Psoas muscle (tissue), 8 donors: ENCODE results near the gene ACAP3. TPM values are rescaled to one million over a fixed set of nuclear protein-coding genes. Genes with fewer than 3 reads are reported as not detected.

Source experiments
- ATAC-seq, 4 donors: fragments of 200-7000 bp; cut with Tn5 transposase; one replicate each; pipeline ENCODE4 v1.9.1; 2020; ENCODE audit warnings: moderate library complexity in 3 of 4, mild to moderate bottlenecking in 2 of 4
- DNase-seq, 2 donors: peaks; one replicate each; pipeline ENCODE4 v3.0.0-alpha.2; 2020
- H3K27ac ChIP-seq: fragments of 200-600 bp; one replicate; pipeline ENCODE4 v1.8.0; 2022
- H3K27me3 ChIP-seq, 3 donors: fragments of 200-600 bp in 1 of 3; one replicate each; pipeline versions ENCODE4 v1.6.1 to v1.8.0; 2013 to 2022; ENCODE audit warnings: low read length in 2 of 3, mild to moderate bottlenecking in 2 of 3, moderate library complexity in 1 of 3; ENCODE audit not compliant: insufficient read depth in 3 of 3
- H3K36me3 ChIP-seq, 2 donors: fragments of 200-600 bp in 1 of 2; one replicate each; pipeline versions ENCODE4 v1.6.1 to v1.8.0; 2013 to 2022; ENCODE audit warnings: low read depth in 1 of 2, mild to moderate bottlenecking in 1 of 2, moderate library complexity in 1 of 2; ENCODE audit not compliant: insufficient read depth in 1 of 2
- H3K4me1 ChIP-seq: fragments of 200-600 bp; one replicate; pipeline ENCODE4 v1.8.0; 2022
- H3K4me3 ChIP-seq: fragments of 200-600 bp; one replicate; pipeline ENCODE4 v1.8.0; 2022; ENCODE audit warnings: mild to moderate bottlenecking
- H3K9me3 ChIP-seq: fragments of 200-600 bp; one replicate; pipeline ENCODE4 v1.8.0; 2022
- CTCF ChIP-seq: fragments of 200-600 bp; IDR thresholded peaks from one replicate; pipeline ENCODE4 v1.8.0; 2022; ENCODE audit warnings: antibody characterized with exemption
- WGBS, 3 donors: extraction: QIAGEN DNeasy Blood & Tissue Kit; methylation state at CpG; one replicate each; pipeline versions ENCODE4 v1.1.6 to v1.1.7; 2013; 5-methylcytosine and 5-hydroxymethylcytosine counted together
- intact Hi-C, 2 donors: fragments of 100-400 bp; cut with DNase I; formaldehyde crosslinking; loops; one replicate each; pipeline versions ENCODE4 v1.11.0 to v1.14.2; 2022
- polyA plus RNA-seq, 3 donors: library from polyadenylated mRNA; stranded (reverse); fragments of 200-250 nt; gene quantifications; one replicate each; pipeline ENCODE4 v1.2.3, GENCODE V29; 2013
- total RNA-seq, 4 donors: library from RNA; stranded (reverse); fragmentation: NEBNext Ultra II Directional in 2 of 4; extraction: Animal tissue kit (Norgen Biotek cat#: 25700) in 2 of 4; gene quantifications; one replicate each; pipeline versions ENCODE4 v1.2.1 to v1.2.4, GENCODE V29; 2021 to 2023
- donor health status: healthy with polysubstance abuse.
- donor health status: DM: no; HTN: no; CAD: no; lungs with moderate emphysema.
- donor health status: Bipolar disorder and iron deficiency.
- donor health status: healthy.
- donor health status: DM: yes; HTN: yes; CAD: no.
- donor health status: DM: no; HTN: no; CAD: no.
- donor health status: DM: no; HTN: no; CAD: no.
- donor health status: DM: yes; HTN: yes; CAD: no.

ACAP3 gene
- total and polyA plus RNA-seq, 7 donors, result 14.7 to 32.0 (median 23.7) TPM

GRCh38 chr1:1308756-1309250 is 1.1 kb upstream of the ACAP3 start:
- 1% methylated on average over 39 to 66 of the region's 66 CpGs for WGBS, 3 donors
- H3K4me1 ChIP-seq, result peaks cover 44% of the 10 kb centered on the region
- no peaks in the 10 kb centered on the region for H3K27me3 ChIP-seq
- peak overlapping the region; percentile 97 for H3K27ac ChIP-seq
- DNase-seq (no peak), ATAC-seq (peak in 3 of 4 donors; percentile 3 to 6 (median 3))
- intact Hi-C loops, result loop anchor here in 1 of 2 donors (5.0 kb wide), 1 partner anchor 38 kb away; the partner anchor contains the start of gene DVL1
- peaks cover 3 to 40% of the 10 kb centered on the region in 2 donors for H3K36me3 ChIP-seq
- no peak for TF ChIP-seq CTCF
- peak overlapping the region; percentile 93 for H3K4me3 ChIP-seq
- H3K9me3 ChIP-seq, result no peaks in the 10 kb centered on the region

GRCh38 chr1:1307261-1307922 is 338 bp downstream of the ACAP3 start:
- Histone ChIP-seq H3K9me3 (no peaks in the 10 kb centered on the region), H3K4me1 (peaks cover 45% of the 10 kb centered on the region), H3K27me3 (no peaks in the 10 kb centered on the region), H3K36me3 (peaks cover 0 to 26% of the 10 kb centered on the region in 2 donors), H3K4me3 (peak overlapping the region; percentile 93), H3K27ac (peak overlapping the region; percentile 97)
- ATAC-seq (no peak), DNase-seq (peak; percentile 65 to 77)
- intact Hi-C loops, result loop anchor here in 1 of 2 donors (5.0 kb wide), 1 partner anchor 40 kb away; the partner anchor contains the start of gene DVL1
- 1% methylated on average over 56 to 83 of the region's 83 CpGs for WGBS, 3 donors
- TF ChIP-seq CTCF, result no peak

- Histone ChIP-seq H3K9me3 (no peaks in the 10 kb centered on the region), H3K4me3 (peak overlapping the region; percentile 93), H3K27me3 (no peaks in the 10 kb centered on the region), H3K27ac (peak overlapping the region; percentile 97), H3K36me3 (peaks cover 0 to 19% of the 10 kb centered on the region in 2 donors), H3K4me1 (peaks cover 45% of the 10 kb centered on the region)
- ATAC-seq, result no peak
- no peak for TF ChIP-seq CTCF
- 23 to 35% (median 25%) methylated on average over 27 of the region's 27 CpGs for WGBS, 3 donors
- intact Hi-C loops, result loop anchor here in 1 of 2 donors (5.0 kb wide), 1 partner anchor 41 kb away; the partner anchor contains the start of gene DVL1
- no peak for DNase-seq
Observed at GRCh38 chr1:1306661-1307260, 969 bp downstream of the ACAP3 start.

- Histone ChIP-seq H3K4me1 (peaks cover 45% of the 10 kb centered on the region), H3K36me3 (peaks cover 0 to 13% of the 10 kb centered on the region in 2 donors), H3K27me3 (no peaks in the 10 kb centered on the region), H3K4me3 (peak overlapping the region; percentile 93), H3K27ac (peak overlapping the region; percentile 67), H3K9me3 (no peaks in the 10 kb centered on the region)
- intact Hi-C loops, result loop anchor here in 1 of 2 donors (5.0 kb wide), 1 partner anchor 41 kb away; the partner anchor contains the start of gene DVL1
- 17 to 49% (median 20%) methylated on average over 10 to 11 of the region's 11 CpGs for WGBS, 3 donors
- DNase-seq, result no peak
- TF ChIP-seq CTCF, result no peak
- ATAC-seq, result no peak
Observed at GRCh38 chr1:1306070-1306660, 1.6 kb downstream of the ACAP3 start.
